ENCODE results near the gene MMP17.
A peak's percentile ranks its signal among the peaks of the same experiment; 100 is the strongest.

Gene MMP17

GRCh38 chr12:131817241-131817640, 11.0 kb upstream of the MMP17 start:
- H3K36me3 ChIP-seq (ENCODE audit: control insufficient read depth in 2 of 2, insufficient read depth in 2 of 2, low read length in 2 of 2), result no peaks in the 10 kb centered on the region
- no peak overlapping the region for H3K4me3 ChIP-seq (ENCODE audit: low read length in 2 of 2)

DNA sequence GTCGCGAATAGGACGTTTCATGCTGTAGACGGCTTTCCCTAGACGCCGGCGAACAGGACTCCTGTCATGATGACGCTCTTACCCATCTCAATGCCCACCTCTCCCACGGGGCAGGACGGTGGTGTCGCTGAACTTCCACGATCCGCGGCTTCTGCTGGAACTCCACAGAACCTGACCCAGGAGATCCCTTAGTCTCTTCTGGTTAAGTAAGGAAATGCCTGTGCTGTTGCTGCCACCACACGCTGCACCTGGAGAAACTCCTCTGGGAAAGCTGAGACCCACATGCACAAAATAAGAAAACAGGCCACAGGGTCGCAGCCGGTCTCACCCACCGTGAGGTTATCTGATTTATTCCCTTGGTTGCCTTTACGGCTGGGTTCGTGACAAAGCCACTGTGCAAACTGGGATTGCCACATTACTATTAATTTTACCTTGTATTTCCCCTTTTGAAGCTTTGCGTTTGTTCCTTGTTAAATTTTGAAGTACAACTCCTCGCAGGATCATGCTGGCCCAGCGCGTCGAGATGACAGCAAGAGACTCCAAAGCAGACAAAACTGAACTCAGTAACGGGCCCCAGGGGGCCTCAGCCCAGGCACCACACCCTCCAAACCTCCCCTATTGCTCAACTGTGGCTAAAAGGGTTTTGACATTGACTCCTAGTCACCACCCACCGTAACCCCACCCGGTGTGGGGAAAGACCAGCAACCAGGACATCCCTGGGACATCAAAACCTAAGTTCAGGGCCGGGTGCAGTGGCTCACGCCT, 9.2 kb upstream of the MMP17 start:
- H3K36me3 ChIP-seq (ENCODE audit: control insufficient read depth in 2 of 2, insufficient read depth in 2 of 2, low read length in 2 of 2), result no peaks in the 10 kb centered on the region
- no peak overlapping the region for H3K4me3 ChIP-seq (ENCODE audit: low read length in 2 of 2)
- H3K27ac ChIP-seq (ENCODE audit: low read length), result no peak overlapping the region
- no peaks in the 10 kb centered on the region for H3K9me3 ChIP-seq (ENCODE audit: control insufficient read depth in 2 of 2, low read length in 2 of 2)
- H3K27me3 ChIP-seq (ENCODE audit: control insufficient read depth in 1 of 2, insufficient read depth in 2 of 2, low read length in 2 of 2), result no peaks in the 10 kb centered on the region
- no peaks in the 10 kb centered on the region for H3K4me1 ChIP-seq (ENCODE audit: control insufficient read depth, insufficient read depth, low read length)
- H3K9ac ChIP-seq (ENCODE audit: low read length in 2 of 2), result no peak overlapping the region

More at GRCh38 chr12:131817241-131817640, 11.0 kb upstream of the MMP17 start:
- Histone ChIP-seq H3K27me3 (ENCODE audit: control insufficient read depth in 1 of 2, insufficient read depth in 2 of 2, low read length in 2 of 2) (no peaks in the 10 kb centered on the region), H3K9me3 (ENCODE audit: control insufficient read depth in 2 of 2, low read length in 2 of 2) (no peaks in the 10 kb centered on the region), H3K9ac (ENCODE audit: low read length in 2 of 2) (no peak overlapping the region), H3K27ac (ENCODE audit: low read length) (no peak overlapping the region), H3K4me1 (ENCODE audit: control insufficient read depth, insufficient read depth, low read length) (no peaks in the 10 kb centered on the region)

GRCh38 chr12:131824450-131824849, 3.7 kb upstream of the MMP17 start:
- H3K9ac ChIP-seq (ENCODE audit: low read length in 2 of 2), result no peak overlapping the region
- H3K4me1 ChIP-seq (ENCODE audit: control insufficient read depth, insufficient read depth, low read length), result peaks cover 21% of the 10 kb centered on the region
- H3K4me3 ChIP-seq (ENCODE audit: low read length in 2 of 2), result no peak overlapping the region
- no peaks in the 10 kb centered on the region for H3K36me3 ChIP-seq (ENCODE audit: control insufficient read depth in 2 of 2, insufficient read depth in 2 of 2, low read length in 2 of 2)
- H3K9me3 ChIP-seq (ENCODE audit: control insufficient read depth in 2 of 2, low read length in 2 of 2), result no peaks in the 10 kb centered on the region
- H3K27ac ChIP-seq (ENCODE audit: low read length), result no peak overlapping the region
- H3K27me3 ChIP-seq (ENCODE audit: control insufficient read depth in 1 of 2, insufficient read depth in 2 of 2, low read length in 2 of 2), result peaks cover 13 to 23% of the 10 kb centered on the region in 2 donors

DNA sequence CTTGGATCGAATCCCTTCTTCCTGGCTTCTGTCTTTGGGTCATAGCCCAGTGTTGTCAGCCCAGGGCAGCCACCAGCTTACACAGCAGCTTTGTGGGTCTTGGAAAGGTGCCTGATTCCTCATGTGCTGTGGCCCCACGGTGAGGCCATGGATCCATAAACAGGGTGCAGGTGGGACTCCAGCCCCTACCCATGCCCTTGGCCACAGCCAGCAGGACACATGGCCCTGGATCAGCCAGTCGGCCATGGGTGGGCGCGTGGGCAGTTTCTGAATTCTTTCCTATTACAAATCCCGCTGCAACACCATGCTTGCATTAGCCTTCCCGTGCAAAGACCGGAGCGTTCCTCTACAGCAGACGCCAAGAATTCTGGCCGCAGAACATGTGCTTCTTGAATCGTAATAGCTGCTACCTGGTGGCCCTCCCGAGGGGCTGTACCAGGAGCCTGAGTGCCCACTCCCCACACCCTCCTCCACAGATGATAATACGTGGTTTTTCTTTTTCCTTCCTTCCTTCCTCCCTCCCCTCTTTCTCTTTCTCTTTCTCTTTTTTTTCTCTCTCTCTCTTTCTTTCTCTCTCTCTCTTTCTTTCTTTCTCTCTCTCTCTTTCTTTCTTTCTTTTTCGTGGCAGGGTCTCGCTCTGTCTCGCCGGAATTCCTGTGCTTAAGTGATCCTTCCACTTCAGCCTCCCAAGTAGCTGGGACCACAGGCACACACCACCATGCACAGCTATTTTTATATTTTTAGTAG, 2.9 kb upstream of the MMP17 start:
- peak overlapping the region in 1 of 2 donors; percentile 47 for H3K4me3 ChIP-seq (ENCODE audit: low read length in 2 of 2)

GRCh38 chr12:131826097-131826928, 1.9 kb upstream of the MMP17 start:
- no peak overlapping the region for H3K27ac ChIP-seq (ENCODE audit: low read length)
- no peak overlapping the region for H3K9ac ChIP-seq (ENCODE audit: low read length in 2 of 2)
- no peaks in the 10 kb centered on the region for H3K36me3 ChIP-seq (ENCODE audit: control insufficient read depth in 2 of 2, insufficient read depth in 2 of 2, low read length in 2 of 2)
- peaks cover 39% of the 10 kb centered on the region for H3K4me1 ChIP-seq (ENCODE audit: control insufficient read depth, insufficient read depth, low read length)
- peaks cover 19 to 40% of the 10 kb centered on the region in 2 donors for H3K27me3 ChIP-seq (ENCODE audit: control insufficient read depth in 1 of 2, insufficient read depth in 2 of 2, low read length in 2 of 2)
- H3K4me3 ChIP-seq (ENCODE audit: low read length in 2 of 2), result no peak overlapping the region
- H3K9me3 ChIP-seq (ENCODE audit: control insufficient read depth in 2 of 2, low read length in 2 of 2), result no peaks in the 10 kb centered on the region

More for the DNA sequence above, 2.9 kb upstream of the MMP17 start:
- Histone ChIP-seq H3K27me3 (ENCODE audit: control insufficient read depth in 1 of 2, insufficient read depth in 2 of 2, low read length in 2 of 2) (peaks cover 16 to 31% of the 10 kb centered on the region in 2 donors), H3K4me1 (ENCODE audit: control insufficient read depth, insufficient read depth, low read length) (peaks cover 29% of the 10 kb centered on the region), H3K27ac (ENCODE audit: low read length) (no peak overlapping the region), H3K9me3 (ENCODE audit: control insufficient read depth in 2 of 2, low read length in 2 of 2) (no peaks in the 10 kb centered on the region), H3K9ac (ENCODE audit: low read length in 2 of 2) (no peak overlapping the region), H3K36me3 (ENCODE audit: control insufficient read depth in 2 of 2, insufficient read depth in 2 of 2, low read length in 2 of 2) (no peaks in the 10 kb centered on the region)

- Histone ChIP-seq H3K27ac (ENCODE audit: low read length) (no peak overlapping the region), H3K4me3 (ENCODE audit: low read length in 2 of 2) (peak overlapping the region; percentile 19 to 71), H3K9me3 (ENCODE audit: control insufficient read depth in 2 of 2, low read length in 2 of 2) (no peaks in the 10 kb centered on the region), H3K36me3 (ENCODE audit: control insufficient read depth in 2 of 2, insufficient read depth in 2 of 2, low read length in 2 of 2) (no peaks in the 10 kb centered on the region), H3K27me3 (ENCODE audit: control insufficient read depth in 1 of 2, insufficient read depth in 2 of 2, low read length in 2 of 2) (peaks cover 31 to 58% of the 10 kb centered on the region in 2 donors), H3K9ac (ENCODE audit: low read length in 2 of 2) (no peak overlapping the region), H3K4me1 (ENCODE audit: control insufficient read depth, insufficient read depth, low read length) (peaks cover 49% of the 10 kb centered on the region)
These were observed 620 bp downstream of the MMP17 start for GRCh38 chr12:131828671-131829355.

DNA sequence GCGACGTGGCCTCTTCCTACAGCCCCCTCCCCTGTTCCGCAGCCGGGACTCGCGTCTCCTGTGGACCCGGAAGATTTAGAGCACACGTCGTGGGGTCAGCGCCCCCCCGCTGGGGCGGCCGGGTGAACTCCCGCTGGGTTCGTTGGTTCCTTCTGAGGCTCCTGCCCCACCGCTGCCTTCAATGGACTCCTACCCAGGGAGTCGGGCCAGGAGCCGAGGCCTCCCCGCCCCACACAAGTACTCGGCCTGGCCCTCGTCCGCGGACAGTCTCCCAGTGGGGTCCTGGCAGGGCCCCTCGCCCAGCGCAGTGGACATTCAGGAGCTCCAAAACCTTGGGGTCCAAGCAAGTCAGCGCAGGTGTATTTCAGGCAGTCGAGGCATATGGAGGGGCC, 1.2 kb downstream of the MMP17 start:
- H3K27me3 ChIP-seq (ENCODE audit: control insufficient read depth in 1 of 2, insufficient read depth in 2 of 2, low read length in 2 of 2), result peaks cover 31 to 63% of the 10 kb centered on the region in 2 donors

DNA sequence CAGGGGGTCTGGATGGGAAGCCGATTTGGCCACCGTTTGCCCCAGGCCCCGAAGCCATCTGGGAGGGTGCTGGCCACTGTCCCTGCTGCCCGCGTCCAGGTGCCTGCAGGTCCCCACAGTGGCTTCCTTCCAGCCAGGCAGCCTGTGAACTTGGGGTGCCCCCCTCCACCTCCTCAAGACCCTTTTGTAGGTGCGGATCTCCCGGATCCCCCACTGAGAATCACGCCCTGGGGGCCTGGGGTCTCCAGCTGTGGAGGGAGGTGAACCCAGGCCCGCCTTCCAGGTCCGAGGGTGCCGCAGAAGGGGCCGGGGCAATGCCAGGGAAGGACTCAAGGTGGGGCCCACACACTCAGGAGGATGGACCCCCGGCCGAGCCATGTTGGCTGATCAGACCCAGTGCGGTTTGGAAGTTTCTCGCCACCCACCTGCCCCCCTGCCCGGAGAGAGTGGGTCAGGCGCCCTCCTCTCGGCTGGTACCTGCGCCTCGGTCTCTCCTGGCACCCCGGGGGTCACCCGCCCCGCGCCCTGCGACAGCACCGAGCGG, 1.7 kb downstream of the MMP17 start:
- Histone ChIP-seq H3K9ac (ENCODE audit: low read length in 2 of 2) (no peak overlapping the region), H3K27ac (ENCODE audit: low read length) (no peak overlapping the region), H3K4me1 (ENCODE audit: control insufficient read depth, insufficient read depth, low read length) (peaks cover 49% of the 10 kb centered on the region), H3K9me3 (ENCODE audit: control insufficient read depth in 2 of 2, low read length in 2 of 2) (no peaks in the 10 kb centered on the region), H3K27me3 (ENCODE audit: control insufficient read depth in 1 of 2, insufficient read depth in 2 of 2, low read length in 2 of 2) (peaks cover 31 to 68% of the 10 kb centered on the region in 2 donors), H3K36me3 (ENCODE audit: control insufficient read depth in 2 of 2, insufficient read depth in 2 of 2, low read length in 2 of 2) (no peaks in the 10 kb centered on the region), H3K4me3 (ENCODE audit: low read length in 2 of 2) (peak overlapping the region in 1 of 2 donors; percentile 71)

More for the DNA sequence above, 1.2 kb downstream of the MMP17 start:
- H3K9ac ChIP-seq (ENCODE audit: low read length in 2 of 2), result no peak overlapping the region
- H3K9me3 ChIP-seq (ENCODE audit: control insufficient read depth in 2 of 2, low read length in 2 of 2), result no peaks in the 10 kb centered on the region
- H3K4me1 ChIP-seq (ENCODE audit: control insufficient read depth, insufficient read depth, low read length), result peaks cover 49% of the 10 kb centered on the region
- H3K27ac ChIP-seq (ENCODE audit: low read length), result no peak overlapping the region
- H3K4me3 ChIP-seq (ENCODE audit: low read length in 2 of 2), result peak overlapping the region; percentile 19 to 71
- H3K36me3 ChIP-seq (ENCODE audit: control insufficient read depth in 2 of 2, insufficient read depth in 2 of 2, low read length in 2 of 2), result no peaks in the 10 kb centered on the region

- Histone ChIP-seq H3K4me3 (ENCODE audit: low read length in 2 of 2) (peak overlapping the region; percentile 53 to 71), H3K27ac (ENCODE audit: low read length) (no peak overlapping the region)
These were observed 2.2 kb downstream of the MMP17 start for GRCh38 chr12:131830335-131830913.

More at GRCh38 chr12:131830335-131830913, 2.2 kb downstream of the MMP17 start:
- peak overlapping the region in 1 of 2 donors; percentile 5 for H3K9ac ChIP-seq (ENCODE audit: low read length in 2 of 2)
- H3K9me3 ChIP-seq (ENCODE audit: control insufficient read depth in 2 of 2, low read length in 2 of 2), result no peaks in the 10 kb centered on the region
- peaks cover 46% of the 10 kb centered on the region for H3K4me1 ChIP-seq (ENCODE audit: control insufficient read depth, insufficient read depth, low read length)
- H3K36me3 ChIP-seq (ENCODE audit: control insufficient read depth in 2 of 2, insufficient read depth in 2 of 2, low read length in 2 of 2), result no peaks in the 10 kb centered on the region
- peaks cover 33 to 74% of the 10 kb centered on the region in 2 donors for H3K27me3 ChIP-seq (ENCODE audit: control insufficient read depth in 1 of 2, insufficient read depth in 2 of 2, low read length in 2 of 2)

All from stomach smooth muscle (tissue), 2 donors.